WTC11 (cell line): ENCODE data around the gene RAB11FIP3. TPM values are rescaled to one million over a fixed set of nuclear protein-coding genes. Genes with fewer than 3 reads are reported as not detected.

Experiments
- ATAC-seq: fragments of 200-7000 bp; cut with Tn5 transposase; 2 replicates; pipeline ENCODE4 v1.10.0; 2021; ENCODE audit warnings: mild to moderate bottlenecking, moderate library complexity
- CTCF ChIA-PET: fragments of 300-600 bp; sonication (Branson Sonifier 250); formaldehyde crosslinking; loops from one replicate; lab custom pipeline; 2021; ENCODE audit warnings: antibody characterized with exemption; lab: Charles Lee
- POLR2A ChIA-PET: fragments of 350-600 bp; sonication (Branson Sonifier 250); formaldehyde crosslinking; loops from one replicate; lab custom pipeline; 2021; ENCODE audit warnings: antibody characterized with exemption; lab: Charles Lee
- DNase-seq: peaks from one replicate; pipeline ENCODE4 v3.0.0; 2021; ENCODE audit warnings: low spot score
- H3K27ac Mint-ChIP-seq: 2 replicates; pipeline ENCODE4 v1.8.0; 2021; ENCODE audit warnings: mixed read lengths
- H3K27me3 Mint-ChIP-seq: 2 replicates; pipeline ENCODE4 v1.8.0; 2021; ENCODE audit warnings: low read depth, mild to moderate bottlenecking, moderate library complexity, mixed read lengths
- H3K36me3 Mint-ChIP-seq: 2 replicates; pipeline ENCODE4 v1.8.0; 2021; ENCODE audit warnings: mixed read lengths
- H3K4me1 Mint-ChIP-seq: 2 replicates; pipeline ENCODE4 v1.8.0; 2022; ENCODE audit warnings: mixed read lengths
- H3K4me3 Mint-ChIP-seq: 2 replicates; pipeline ENCODE4 v1.8.0; 2021; ENCODE audit warnings: mild to moderate bottlenecking, moderate library complexity, mixed read lengths
- H3K9me3 Mint-ChIP-seq: 2 replicates; pipeline ENCODE4 v1.8.0; 2021; ENCODE audit warnings: mixed read lengths
- CBFB ChIP-seq: sonication (generic); formaldehyde crosslinking; IDR thresholded peaks from 2 replicates; pipeline ENCODE4 v1.8.1; 2022; ENCODE audit warnings: mild to moderate bottlenecking, low read depth, missing genetic modification reagents
- CREB1 ChIP-seq: sonication (generic); formaldehyde crosslinking; IDR thresholded peaks from 2 replicates; pipeline ENCODE4 v1.8.0; 2023; ENCODE audit warnings: mild to moderate bottlenecking, missing genetic modification reagents
- ESRRA ChIP-seq: sonication (generic); formaldehyde crosslinking; IDR thresholded peaks from 2 replicates; pipeline ENCODE4 v1.8.1; 2022; ENCODE audit warnings: mild to moderate bottlenecking, missing genetic modification reagents, borderline replicate concordance
- ETV6 ChIP-seq: sonication (generic); formaldehyde crosslinking; IDR thresholded peaks from 2 replicates; pipeline ENCODE4 v1.8.1; 2022; ENCODE audit warnings: mild to moderate bottlenecking, missing genetic modification reagents
- FOXJ3 ChIP-seq: sonication (generic); formaldehyde crosslinking; IDR thresholded peaks from 2 replicates; pipeline ENCODE4 v1.9.0; 2021; ENCODE audit warnings: missing genetic modification reagents, mild to moderate bottlenecking, borderline replicate concordance
- FOXP1 ChIP-seq: sonication (generic); formaldehyde crosslinking; IDR thresholded peaks from 2 replicates; pipeline ENCODE4 v1.8.0; 2022; ENCODE audit warnings: missing genetic modification reagents, mild to moderate bottlenecking, moderate library complexity, borderline replicate concordance
- MXD4 ChIP-seq: fragments of 250-450 bp; sonication (Bioruptor Pico); IDR thresholded peaks from 2 replicates; pipeline ENCODE4 v1.8.0; 2021; ENCODE audit warnings: mild to moderate bottlenecking, moderate library complexity, borderline replicate concordance
- MYBL2 ChIP-seq: sonication (generic); formaldehyde crosslinking; IDR thresholded peaks from 2 replicates; pipeline ENCODE4 v1.8.1; 2023; ENCODE audit warnings: mild to moderate bottlenecking, moderate library complexity, missing genetic modification reagents
- NFE2L1 ChIP-seq: sonication (generic); formaldehyde crosslinking; IDR thresholded peaks from 2 replicates; pipeline ENCODE4 v1.8.1; 2023; ENCODE audit warnings: missing genetic modification reagents
- NR1H2 ChIP-seq: sonication (generic); formaldehyde crosslinking; IDR thresholded peaks from 2 replicates; pipeline ENCODE4 v1.9.0; 2021; ENCODE audit warnings: mild to moderate bottlenecking, moderate library complexity, missing genetic modification reagents
- ZNF121 ChIP-seq: sonication (generic); formaldehyde crosslinking; IDR thresholded peaks from 2 replicates; pipeline ENCODE4 v1.8.0; 2023; ENCODE audit warnings: missing genetic modification reagents
- ZNF671 ChIP-seq: fragments of 250-450 bp; sonication (Bioruptor Pico); IDR thresholded peaks from 2 replicates; pipeline ENCODE4 v1.8.0; 2021; ENCODE audit warnings: mild to moderate bottlenecking
- total RNA-seq: library from RNA; stranded (reverse); gene quantifications from 3 replicates; pipeline ENCODE4 v1.2.3, GENCODE V29; 2021
- TF ChIP-seq, protein P1 (sequence below): sonication (generic); formaldehyde crosslinking; IDR thresholded peaks from 2 replicates; pipeline ENCODE4 v1.8.1; 2023; ENCODE audit warnings: mild to moderate bottlenecking, missing genetic modification reagents, moderate library complexity
- TF ChIP-seq, protein P2 (sequence below): sonication (generic); formaldehyde crosslinking; IDR thresholded peaks from 2 replicates; pipeline ENCODE4 v1.8.0; 2022; ENCODE audit warnings: mild to moderate bottlenecking, missing genetic modification reagents
- TF ChIP-seq, protein P3 (sequence below): sonication (generic); formaldehyde crosslinking; IDR thresholded peaks from 2 replicates; pipeline ENCODE4 v1.8.1; 2022; ENCODE audit warnings: mild to moderate bottlenecking, moderate library complexity, missing genetic modification reagents
- TF ChIP-seq, protein P4 (sequence below): sonication (generic); formaldehyde crosslinking; IDR thresholded peaks from 2 replicates; pipeline ENCODE4 v1.8.0; 2023; ENCODE audit warnings: missing genetic modification reagents
- TF ChIP-seq, protein P5 (sequence below): fragments of 250-450 bp; sonication (Bioruptor Pico); IDR thresholded peaks from 2 replicates; pipeline ENCODE4 v1.9.0; 2021; ENCODE audit warnings: mild to moderate bottlenecking
- TF ChIP-seq, protein P6 (sequence below): sonication (generic); formaldehyde crosslinking; IDR thresholded peaks from 2 replicates; pipeline ENCODE4 v1.8.0; 2023; ENCODE audit warnings: missing genetic modification reagents, mild to moderate bottlenecking, borderline replicate concordance
- TF ChIP-seq, protein P7 (sequence below): sonication (generic); formaldehyde crosslinking; IDR thresholded peaks from 2 replicates; pipeline ENCODE4 v1.8.1; 2022; ENCODE audit warnings: low read depth, missing genetic modification reagents, borderline replicate concordance

The RAB11FIP3 gene
- total RNA-seq, 1 experiment from 2014 or later: 38.6 TPM

DNA sequence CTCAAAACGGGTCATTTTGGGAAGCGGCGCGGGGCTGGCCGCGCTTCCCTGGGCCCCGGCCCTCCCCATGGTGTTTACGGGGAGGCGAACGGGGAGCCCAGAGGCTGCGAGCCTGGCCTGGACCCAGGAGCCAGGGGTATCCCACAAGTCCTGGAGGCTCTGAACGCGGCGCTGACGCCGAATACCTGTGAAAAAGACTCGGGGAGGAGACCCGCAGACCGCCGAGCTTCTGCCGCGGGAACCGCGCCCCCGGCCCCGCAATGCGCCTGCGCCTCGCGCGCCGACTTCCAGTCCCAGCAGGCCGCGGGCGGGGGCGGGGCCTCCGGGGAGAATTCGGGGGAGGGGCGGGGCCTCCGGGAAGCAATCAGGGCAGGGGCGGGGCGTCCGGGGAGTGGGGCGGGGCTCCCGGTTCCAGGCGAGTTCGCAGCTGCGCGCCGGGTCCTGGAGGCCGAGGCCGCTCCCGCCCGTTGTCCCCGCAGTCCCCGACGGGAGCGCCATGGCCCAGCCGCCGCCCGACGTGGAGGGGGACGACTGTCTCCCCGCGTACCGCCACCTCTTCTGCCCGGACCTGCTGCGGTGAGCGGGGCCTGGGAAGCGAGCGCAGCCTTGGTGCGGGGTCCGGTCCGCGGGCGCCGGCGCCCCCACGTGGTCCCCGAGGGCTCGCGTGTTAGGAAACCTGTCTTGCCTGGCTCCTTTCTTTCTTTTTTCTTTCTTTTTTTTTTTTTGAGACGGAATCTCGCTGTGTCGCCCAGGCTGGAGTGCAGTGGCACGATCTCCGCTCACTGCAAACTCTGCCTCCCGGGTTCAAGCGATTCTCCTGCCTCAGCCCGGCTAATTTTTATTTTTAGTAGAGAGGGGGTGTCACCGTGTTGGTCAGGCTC, 23.7 kb upstream of the RAB11FIP3 start, which contains the start of gene DECR2 (continued):
- TF ChIP-seq, protein P1, sequence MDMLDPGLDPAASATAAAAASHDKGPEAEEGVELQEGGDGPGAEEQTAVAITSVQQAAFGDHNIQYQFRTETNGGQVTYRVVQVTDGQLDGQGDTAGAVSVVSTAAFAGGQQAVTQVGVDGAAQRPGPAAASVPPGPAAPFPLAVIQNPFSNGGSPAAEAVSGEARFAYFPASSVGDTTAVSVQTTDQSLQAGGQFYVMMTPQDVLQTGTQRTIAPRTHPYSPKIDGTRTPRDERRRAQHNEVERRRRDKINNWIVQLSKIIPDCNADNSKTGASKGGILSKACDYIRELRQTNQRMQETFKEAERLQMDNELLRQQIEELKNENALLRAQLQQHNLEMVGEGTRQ (CRISPR knock-in tag): peak; percentile 40
- TF ChIP-seq, protein P2, sequence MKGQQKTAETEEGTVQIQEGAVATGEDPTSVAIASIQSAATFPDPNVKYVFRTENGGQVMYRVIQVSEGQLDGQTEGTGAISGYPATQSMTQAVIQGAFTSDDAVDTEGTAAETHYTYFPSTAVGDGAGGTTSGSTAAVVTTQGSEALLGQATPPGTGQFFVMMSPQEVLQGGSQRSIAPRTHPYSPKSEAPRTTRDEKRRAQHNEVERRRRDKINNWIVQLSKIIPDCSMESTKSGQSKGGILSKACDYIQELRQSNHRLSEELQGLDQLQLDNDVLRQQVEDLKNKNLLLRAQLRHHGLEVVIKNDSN (CRISPR knock-in tag): 0 out of 2 replicates have a peak, but pooled peaks have one; percentile 18
- TF ChIP-seq, protein P3, sequence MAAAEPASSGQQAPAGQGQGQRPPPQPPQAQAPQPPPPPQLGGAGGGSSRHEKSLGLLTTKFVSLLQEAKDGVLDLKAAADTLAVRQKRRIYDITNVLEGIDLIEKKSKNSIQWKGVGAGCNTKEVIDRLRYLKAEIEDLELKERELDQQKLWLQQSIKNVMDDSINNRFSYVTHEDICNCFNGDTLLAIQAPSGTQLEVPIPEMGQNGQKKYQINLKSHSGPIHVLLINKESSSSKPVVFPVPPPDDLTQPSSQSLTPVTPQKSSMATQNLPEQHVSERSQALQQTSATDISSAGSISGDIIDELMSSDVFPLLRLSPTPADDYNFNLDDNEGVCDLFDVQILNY (CRISPR knock-in tag): 0 out of 2 replicates have a peak, but pooled peaks have one; percentile 6
- TF ChIP-seq, protein P4, sequence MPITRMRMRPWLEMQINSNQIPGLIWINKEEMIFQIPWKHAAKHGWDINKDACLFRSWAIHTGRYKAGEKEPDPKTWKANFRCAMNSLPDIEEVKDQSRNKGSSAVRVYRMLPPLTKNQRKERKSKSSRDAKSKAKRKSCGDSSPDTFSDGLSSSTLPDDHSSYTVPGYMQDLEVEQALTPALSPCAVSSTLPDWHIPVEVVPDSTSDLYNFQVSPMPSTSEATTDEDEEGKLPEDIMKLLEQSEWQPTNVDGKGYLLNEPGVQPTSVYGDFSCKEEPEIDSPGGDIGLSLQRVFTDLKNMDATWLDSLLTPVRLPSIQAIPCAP (CRISPR knock-in tag): no peak
- TF ChIP-seq ESRRA (CRISPR knock-in tag): no peak
- 0 out of 2 replicates have a peak, but pooled peaks have one; percentile 47 for TF ChIP-seq NFE2L1 (CRISPR knock-in tag)
- TF ChIP-seq, protein P5, sequence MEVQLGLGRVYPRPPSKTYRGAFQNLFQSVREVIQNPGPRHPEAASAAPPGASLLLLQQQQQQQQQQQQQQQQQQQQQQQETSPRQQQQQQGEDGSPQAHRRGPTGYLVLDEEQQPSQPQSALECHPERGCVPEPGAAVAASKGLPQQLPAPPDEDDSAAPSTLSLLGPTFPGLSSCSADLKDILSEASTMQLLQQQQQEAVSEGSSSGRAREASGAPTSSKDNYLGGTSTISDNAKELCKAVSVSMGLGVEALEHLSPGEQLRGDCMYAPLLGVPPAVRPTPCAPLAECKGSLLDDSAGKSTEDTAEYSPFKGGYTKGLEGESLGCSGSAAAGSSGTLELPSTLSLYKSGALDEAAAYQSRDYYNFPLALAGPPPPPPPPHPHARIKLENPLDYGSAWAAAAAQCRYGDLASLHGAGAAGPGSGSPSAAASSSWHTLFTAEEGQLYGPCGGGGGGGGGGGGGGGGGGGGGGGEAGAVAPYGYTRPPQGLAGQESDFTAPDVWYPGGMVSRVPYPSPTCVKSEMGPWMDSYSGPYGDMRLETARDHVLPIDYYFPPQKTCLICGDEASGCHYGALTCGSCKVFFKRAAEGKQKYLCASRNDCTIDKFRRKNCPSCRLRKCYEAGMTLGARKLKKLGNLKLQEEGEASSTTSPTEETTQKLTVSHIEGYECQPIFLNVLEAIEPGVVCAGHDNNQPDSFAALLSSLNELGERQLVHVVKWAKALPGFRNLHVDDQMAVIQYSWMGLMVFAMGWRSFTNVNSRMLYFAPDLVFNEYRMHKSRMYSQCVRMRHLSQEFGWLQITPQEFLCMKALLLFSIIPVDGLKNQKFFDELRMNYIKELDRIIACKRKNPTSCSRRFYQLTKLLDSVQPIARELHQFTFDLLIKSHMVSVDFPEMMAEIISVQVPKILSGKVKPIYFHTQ (CRISPR knock-in tag): 0 out of 2 replicates have a peak, but pooled peaks have one; percentile 30
- TF ChIP-seq ZNF671: no peak
- no peak for TF ChIP-seq FOXJ3
- TF ChIP-seq FOXP1 (CRISPR knock-in tag): peak; percentile 66
- TF ChIP-seq NR1H2 (CRISPR knock-in tag): no peak
- no peak for TF ChIP-seq MXD4
- peak; percentile 36; the same call in 1 of the 2 replicates for TF ChIP-seq MYBL2
- TF ChIP-seq ETV6: no peak

DNA sequence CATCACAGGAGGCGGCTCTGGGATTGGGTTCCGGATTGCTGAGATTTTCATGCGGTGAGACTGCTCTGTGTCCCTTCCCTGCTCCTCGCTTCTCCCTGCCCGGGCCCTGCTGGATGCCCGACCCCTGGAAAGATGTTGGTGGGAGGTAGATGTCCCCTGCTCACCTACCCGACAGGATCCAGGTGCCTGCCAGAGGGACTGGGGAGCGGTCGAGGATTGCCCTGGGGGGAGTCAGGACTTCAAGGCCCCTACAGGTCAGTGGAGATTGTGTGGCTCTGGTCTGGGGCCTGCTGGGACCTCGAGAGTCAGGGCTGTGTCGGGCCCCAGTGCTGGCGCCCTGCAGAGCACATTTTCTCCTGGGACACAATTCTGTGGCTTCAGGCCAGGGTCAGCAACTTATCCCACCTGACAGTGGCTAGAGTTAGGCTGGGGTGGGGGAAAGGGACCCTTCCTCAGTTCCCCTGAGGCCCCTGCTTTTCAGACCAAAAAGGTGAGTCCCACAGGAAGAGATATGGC, 20.4 kb upstream of the RAB11FIP3 start:
- Mint-ChIP-seq H3K4me1 (peaks cover 7% of the 10 kb centered on the region), H3K9me3 (no peaks in the 10 kb centered on the region), H3K4me3 (no peak overlapping the region), H3K36me3 (peaks cover 9% of the 10 kb centered on the region; the same call in 1 of the 2 replicates), H3K27me3 (no peaks in the 10 kb centered on the region), H3K27ac (peak overlapping the region; percentile 15; the same call in 1 of the 2 replicates)
- POLR2A ChIA-PET: no interaction called here
- CTCF ChIA-PET: no interaction called here
- ATAC-seq (no peak), DNase-seq (no peak)
- TF ChIP-seq, protein P6, sequence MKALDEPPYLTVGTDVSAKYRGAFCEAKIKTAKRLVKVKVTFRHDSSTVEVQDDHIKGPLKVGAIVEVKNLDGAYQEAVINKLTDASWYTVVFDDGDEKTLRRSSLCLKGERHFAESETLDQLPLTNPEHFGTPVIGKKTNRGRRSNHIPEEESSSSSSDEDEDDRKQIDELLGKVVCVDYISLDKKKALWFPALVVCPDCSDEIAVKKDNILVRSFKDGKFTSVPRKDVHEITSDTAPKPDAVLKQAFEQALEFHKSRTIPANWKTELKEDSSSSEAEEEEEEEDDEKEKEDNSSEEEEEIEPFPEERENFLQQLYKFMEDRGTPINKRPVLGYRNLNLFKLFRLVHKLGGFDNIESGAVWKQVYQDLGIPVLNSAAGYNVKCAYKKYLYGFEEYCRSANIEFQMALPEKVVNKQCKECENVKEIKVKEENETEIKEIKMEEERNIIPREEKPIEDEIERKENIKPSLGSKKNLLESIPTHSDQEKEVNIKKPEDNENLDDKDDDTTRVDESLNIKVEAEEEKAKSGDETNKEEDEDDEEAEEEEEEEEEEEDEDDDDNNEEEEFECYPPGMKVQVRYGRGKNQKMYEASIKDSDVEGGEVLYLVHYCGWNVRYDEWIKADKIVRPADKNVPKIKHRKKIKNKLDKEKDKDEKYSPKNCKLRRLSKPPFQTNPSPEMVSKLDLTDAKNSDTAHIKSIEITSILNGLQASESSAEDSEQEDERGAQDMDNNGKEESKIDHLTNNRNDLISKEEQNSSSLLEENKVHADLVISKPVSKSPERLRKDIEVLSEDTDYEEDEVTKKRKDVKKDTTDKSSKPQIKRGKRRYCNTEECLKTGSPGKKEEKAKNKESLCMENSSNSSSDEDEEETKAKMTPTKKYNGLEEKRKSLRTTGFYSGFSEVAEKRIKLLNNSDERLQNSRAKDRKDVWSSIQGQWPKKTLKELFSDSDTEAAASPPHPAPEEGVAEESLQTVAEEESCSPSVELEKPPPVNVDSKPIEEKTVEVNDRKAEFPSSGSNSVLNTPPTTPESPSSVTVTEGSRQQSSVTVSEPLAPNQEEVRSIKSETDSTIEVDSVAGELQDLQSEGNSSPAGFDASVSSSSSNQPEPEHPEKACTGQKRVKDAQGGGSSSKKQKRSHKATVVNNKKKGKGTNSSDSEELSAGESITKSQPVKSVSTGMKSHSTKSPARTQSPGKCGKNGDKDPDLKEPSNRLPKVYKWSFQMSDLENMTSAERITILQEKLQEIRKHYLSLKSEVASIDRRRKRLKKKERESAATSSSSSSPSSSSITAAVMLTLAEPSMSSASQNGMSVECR: no peak
- TF ChIP-seq, protein P7, sequence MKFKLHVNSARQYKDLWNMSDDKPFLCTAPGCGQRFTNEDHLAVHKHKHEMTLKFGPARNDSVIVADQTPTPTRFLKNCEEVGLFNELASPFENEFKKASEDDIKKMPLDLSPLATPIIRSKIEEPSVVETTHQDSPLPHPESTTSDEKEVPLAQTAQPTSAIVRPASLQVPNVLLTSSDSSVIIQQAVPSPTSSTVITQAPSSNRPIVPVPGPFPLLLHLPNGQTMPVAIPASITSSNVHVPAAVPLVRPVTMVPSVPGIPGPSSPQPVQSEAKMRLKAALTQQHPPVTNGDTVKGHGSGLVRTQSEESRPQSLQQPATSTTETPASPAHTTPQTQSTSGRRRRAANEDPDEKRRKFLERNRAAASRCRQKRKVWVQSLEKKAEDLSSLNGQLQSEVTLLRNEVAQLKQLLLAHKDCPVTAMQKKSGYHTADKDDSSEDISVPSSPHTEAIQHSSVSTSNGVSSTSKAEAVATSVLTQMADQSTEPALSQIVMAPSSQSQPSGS (CRISPR knock-in tag): no peak
- TF ChIP-seq ETV6 (no peak), CREB1 (CRISPR knock-in tag) (no peak), ZNF121 (CRISPR knock-in tag) (no peak), CBFB (CRISPR knock-in tag) (no peak)
- TF ChIP-seq, protein P3 (CRISPR knock-in tag): no peak
